Measurements from ENCODE around the gene DPYSL4.
A peak's percentile ranks its signal among the peaks of the same experiment; 100 is the strongest.
"Not testable (repeated sequence)": the region's sequence is repeated elsewhere in the genome, so short reads cannot be mapped to it uniquely, and the experiment has no call there.

DPYSL4 gene

DNA sequence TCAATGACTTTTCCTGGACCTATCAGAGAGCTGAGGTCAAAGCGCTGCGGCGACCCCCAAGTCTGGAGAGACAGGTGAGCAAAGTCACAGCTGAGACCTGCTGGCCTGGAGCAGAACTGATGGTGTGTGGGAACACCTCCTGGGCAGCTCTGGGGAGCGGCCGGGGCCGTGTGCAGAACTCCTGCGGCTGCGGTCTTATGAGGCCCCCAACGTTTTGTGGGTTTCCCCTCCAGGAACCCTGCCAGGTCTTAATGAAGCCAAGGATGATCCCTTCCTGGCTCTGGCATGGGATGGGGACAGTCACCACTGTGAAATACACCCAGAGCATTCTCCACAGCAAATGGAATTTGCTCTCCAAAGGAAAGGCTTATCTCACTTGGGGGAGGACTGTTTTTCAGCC, 26.1 kb downstream of the DPYSL4 start:
- no peak for DNase-seq (ENCODE audit: low read depth)
- TF ChIP-seq CTCF (IDR thresholded peaks at IDR 0.05; ENCODE audit: insufficient read depth, low read depth, low read length, missing control alignments): no peak
- no peak overlapping the region for H3K4me3 ChIP-seq (ENCODE audit: low read length)

- TF ChIP-seq CTCF (IDR thresholded peaks at IDR 0.05; ENCODE audit: insufficient read depth, low read depth, low read length, missing control alignments): no peak
- no peak overlapping the region for H3K4me3 ChIP-seq (ENCODE audit: low read length)
- no peak for DNase-seq (ENCODE audit: low read depth)
These were observed 27.2 kb downstream of the DPYSL4 start for GRCh38 chr10:132213917-132214316.

DNA sequence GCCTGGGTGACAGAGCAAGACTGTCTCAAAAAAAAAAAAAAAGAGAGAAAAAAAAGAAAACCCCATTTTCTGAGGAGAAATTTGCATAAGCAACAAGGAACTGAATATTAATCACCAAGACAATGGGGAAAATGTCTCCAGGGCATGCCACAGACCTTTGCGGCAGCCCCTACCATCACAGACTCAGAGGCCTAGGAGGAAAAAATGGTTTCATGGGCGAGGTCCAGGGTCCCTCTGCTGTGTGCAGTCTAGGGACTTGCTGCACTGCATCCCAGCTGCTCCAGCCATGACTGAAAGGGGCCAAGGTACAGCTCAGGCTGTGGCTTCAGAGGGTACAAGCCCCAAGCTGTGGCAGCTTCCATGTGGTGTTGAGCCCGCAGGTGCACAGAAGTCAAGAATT, 29.7 kb downstream of the DPYSL4 start:
- not testable (repeated sequence) for DNase-seq (ENCODE audit: low read depth); H3K4me3 ChIP-seq (ENCODE audit: low read length)

DNA sequence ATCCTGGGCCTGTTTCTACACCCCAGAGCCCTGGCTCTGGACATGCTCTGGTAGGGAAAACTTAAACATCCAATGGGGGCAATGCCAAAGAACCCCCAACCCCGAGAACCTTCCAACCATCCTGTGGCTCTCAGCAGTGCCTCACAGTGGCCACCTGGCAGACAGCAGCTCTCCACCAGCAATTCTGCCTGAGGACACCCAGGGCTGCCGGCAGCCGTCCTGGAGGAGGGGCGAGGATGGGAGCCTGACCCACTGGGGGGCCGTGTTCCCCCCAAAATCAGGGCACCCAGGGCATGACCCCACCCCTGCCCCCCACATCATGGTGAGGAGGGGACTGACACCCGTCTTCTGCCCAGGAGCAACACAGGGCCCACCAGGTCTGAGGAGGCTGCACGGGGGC, 32.7 kb downstream of the DPYSL4 start:
- no peak for TF ChIP-seq CTCF (IDR thresholded peaks at IDR 0.05; ENCODE audit: insufficient read depth, low read depth, low read length, missing control alignments)
- no peak for DNase-seq (ENCODE audit: low read depth)
- no peak overlapping the region for H3K4me3 ChIP-seq (ENCODE audit: low read length)

DNA sequence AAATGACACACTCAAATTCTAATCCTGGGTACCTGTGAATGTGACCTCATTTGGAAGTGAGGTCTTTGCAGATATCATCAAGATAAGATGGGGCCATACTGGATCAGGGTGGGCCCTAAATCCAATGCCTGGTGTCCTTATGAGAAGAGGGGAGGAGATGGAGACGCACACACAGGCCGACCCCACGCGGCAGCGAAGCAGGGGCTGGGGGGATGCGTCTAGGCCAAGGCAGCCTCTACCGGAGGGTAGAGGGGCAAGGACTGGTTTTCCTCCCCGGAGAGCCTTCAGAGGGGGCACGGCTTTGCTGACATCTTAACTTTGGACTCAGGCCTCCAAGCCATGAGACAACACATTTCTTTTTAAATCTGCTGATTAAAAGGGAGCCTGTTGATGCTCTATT, 33.3 kb downstream of the DPYSL4 start:
- no peak for DNase-seq (ENCODE audit: low read depth)
- no peak for TF ChIP-seq CTCF (IDR thresholded peaks at IDR 0.05; ENCODE audit: insufficient read depth, low read depth, low read length, missing control alignments)
- H3K4me3 ChIP-seq (ENCODE audit: low read length): no peak overlapping the region

DNA sequence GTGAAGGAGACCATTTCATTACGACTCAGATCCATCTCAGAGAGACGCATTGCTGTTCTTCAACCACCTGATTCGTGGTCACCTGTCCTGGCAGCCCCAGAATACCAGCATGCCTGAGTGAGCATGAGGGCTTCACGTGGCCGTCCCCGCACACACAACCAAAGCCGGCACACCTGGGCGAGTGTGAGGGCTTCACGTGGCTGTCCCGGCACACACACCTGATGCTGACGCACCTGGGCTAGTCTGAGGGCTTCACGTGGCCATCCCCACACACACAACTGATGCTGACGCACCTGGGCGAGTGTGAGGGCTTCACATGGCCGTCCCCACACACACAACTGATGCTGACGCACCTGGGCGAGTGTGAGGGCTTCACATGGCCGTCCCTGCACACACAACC, 34.2 kb downstream of the DPYSL4 start:
- H3K4me3 ChIP-seq (ENCODE audit: low read length); DNase-seq (ENCODE audit: low read depth): not testable (repeated sequence)

- no peak for TF ChIP-seq CTCF (IDR thresholded peaks at IDR 0.05; ENCODE audit: insufficient read depth, low read depth, low read length, missing control alignments)
- no peak for DNase-seq (ENCODE audit: low read depth)
- H3K4me3 ChIP-seq (ENCODE audit: low read length): no peak overlapping the region
These were observed 36.0 kb downstream of the DPYSL4 start for GRCh38 chr10:132222726-132223125.

- peak; percentile 42 for DNase-seq (ENCODE audit: low read depth)
- TF ChIP-seq CTCF (IDR thresholded peaks at IDR 0.05; ENCODE audit: insufficient read depth, low read depth, low read length, missing control alignments): peak; percentile 81
- H3K4me3 ChIP-seq (ENCODE audit: low read length): no peak overlapping the region
These were observed 36.4 kb downstream of the DPYSL4 start for GRCh38 chr10:132223156-132223590.
